Measurements from ENCODE around the gene CAPN11.

GRCh38 chr6:44171899-44172546 is 13.4 kb downstream of the CAPN11 start:
- TF ChIP-seq CTCF (IDR thresholded peaks at IDR 0.05) (no peak), POLR2A (IDR thresholded peaks at IDR 0.05) (no peak)

All from thyroid gland (tissue), 4 donors.